ENCODE measurements around the gene MSL3.

GRCh38 chrX:11739776-11740175, 18.3 kb upstream of the MSL3 start:
- TF ChIP-seq EZH2 (IDR thresholded peaks at IDR 0.05; ENCODE audit: low read depth): no peak
- TF ChIP-seq, protein P1, sequence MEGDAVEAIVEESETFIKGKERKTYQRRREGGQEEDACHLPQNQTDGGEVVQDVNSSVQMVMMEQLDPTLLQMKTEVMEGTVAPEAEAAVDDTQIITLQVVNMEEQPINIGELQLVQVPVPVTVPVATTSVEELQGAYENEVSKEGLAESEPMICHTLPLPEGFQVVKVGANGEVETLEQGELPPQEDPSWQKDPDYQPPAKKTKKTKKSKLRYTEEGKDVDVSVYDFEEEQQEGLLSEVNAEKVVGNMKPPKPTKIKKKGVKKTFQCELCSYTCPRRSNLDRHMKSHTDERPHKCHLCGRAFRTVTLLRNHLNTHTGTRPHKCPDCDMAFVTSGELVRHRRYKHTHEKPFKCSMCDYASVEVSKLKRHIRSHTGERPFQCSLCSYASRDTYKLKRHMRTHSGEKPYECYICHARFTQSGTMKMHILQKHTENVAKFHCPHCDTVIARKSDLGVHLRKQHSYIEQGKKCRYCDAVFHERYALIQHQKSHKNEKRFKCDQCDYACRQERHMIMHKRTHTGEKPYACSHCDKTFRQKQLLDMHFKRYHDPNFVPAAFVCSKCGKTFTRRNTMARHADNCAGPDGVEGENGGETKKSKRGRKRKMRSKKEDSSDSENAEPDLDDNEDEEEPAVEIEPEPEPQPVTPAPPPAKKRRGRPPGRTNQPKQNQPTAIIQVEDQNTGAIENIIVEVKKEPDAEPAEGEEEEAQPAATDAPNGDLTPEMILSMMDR (conservative IDR thresholded peaks at IDR 0.05): no peak

Data from PC-9 (cell line).